ENCODE data around the gene FOXP1.

- no peak for TF ChIP-seq POLR2A (IDR thresholded peaks at IDR 0.05)
- TF ChIP-seq CTCF (IDR thresholded peaks at IDR 0.05), result no peak
These were observed 72.5 kb downstream of the FOXP1 start for GRCh38 chr3:71511037-71511436.

Measured in adrenal gland (tissue), 5 donors.